ENCODE measurements around the gene PPARA.
"Not testable (repeated sequence)": the region's sequence is repeated elsewhere in the genome, so short reads cannot be mapped to it uniquely, and the experiment has no call there.

The PPARA gene

GRCh38 chr22:46250035-46250782 lies 99.9 kb downstream of the PPARA start, which contains the start of gene CDPF1:
Gene CDPF1 (minus strand): TSS chr22:46250293. CDS start chr22:46248284, 2,009 bp downstream.
- peak; percentile 97 for FAIRE-seq
- DNase-seq (ENCODE audit: insufficient read length) = peak; percentile 92
- TF ChIP-seq POLR2A (IDR thresholded peaks at IDR 0.05; ENCODE audit: low read depth, low read length) (peak; percentile 88), TAF1 (IDR thresholded peaks at IDR 0.05; ENCODE audit: borderline replicate concordance, low read depth, low read length) (peak; percentile 49), POLR2AphosphoS5 (IDR thresholded peaks at IDR 0.05; ENCODE audit: low read depth, low read length) (peak; percentile 89)

GRCh38 chr22:46250783-46251125 lies 100.4 kb downstream of the PPARA start:
- FAIRE-seq = peak; percentile 56
- DNase-seq (ENCODE audit: insufficient read length) = no peak
- TF ChIP-seq POLR2A (IDR thresholded peaks at IDR 0.05; ENCODE audit: low read depth, low read length) = no peak
- no peak for TF ChIP-seq POLR2AphosphoS5 (IDR thresholded peaks at IDR 0.05; ENCODE audit: low read depth, low read length)
- TF ChIP-seq TAF1 (IDR thresholded peaks at IDR 0.05; ENCODE audit: borderline replicate concordance, low read depth, low read length) = no peak; the same call in 1 of the 2 replicates

GRCh38 chr22:46251266-46251665 lies 100.9 kb downstream of the PPARA start:
- TF ChIP-seq POLR2A (IDR thresholded peaks at IDR 0.05; ENCODE audit: low read depth, low read length) = no peak
- TF ChIP-seq POLR2AphosphoS5 (IDR thresholded peaks at IDR 0.05; ENCODE audit: low read depth, low read length) = no peak
- TF ChIP-seq TAF1 (IDR thresholded peaks at IDR 0.05; ENCODE audit: borderline replicate concordance, low read depth, low read length) = no peak
- DNase-seq (ENCODE audit: insufficient read length) (no peak), FAIRE-seq (peak; percentile 83)

- DNase-seq (ENCODE audit: insufficient read length) = no peak
- TF ChIP-seq POLR2A (IDR thresholded peaks at IDR 0.05; ENCODE audit: low read depth, low read length) = no peak
- TF ChIP-seq POLR2AphosphoS5 (IDR thresholded peaks at IDR 0.05; ENCODE audit: low read depth, low read length) = no peak
- TF ChIP-seq TAF1 (IDR thresholded peaks at IDR 0.05; ENCODE audit: borderline replicate concordance, low read depth, low read length) = no peak
Observed at GRCh38 chr22:46251816-46252380, 101.6 kb downstream of the PPARA start.

GRCh38 chr22:46256358-46256958 lies 106.1 kb downstream of the PPARA start:
- TF ChIP-seq TAF1 (IDR thresholded peaks at IDR 0.05; ENCODE audit: borderline replicate concordance, low read depth, low read length) (no peak), POLR2AphosphoS5 (IDR thresholded peaks at IDR 0.05; ENCODE audit: low read depth, low read length) (no peak), POLR2A (IDR thresholded peaks at IDR 0.05; ENCODE audit: low read depth, low read length) (no peak)
- no peak for DNase-seq (ENCODE audit: insufficient read length)
- no peak for FAIRE-seq

More at GRCh38 chr22:46251816-46252380, 101.6 kb downstream of the PPARA start:
- peak; percentile 56 for FAIRE-seq

GRCh38 chr22:46259374-46259773 lies 109.0 kb downstream of the PPARA start:
- no peak for DNase-seq (ENCODE audit: insufficient read length)
- no peak for FAIRE-seq
- no peak for TF ChIP-seq POLR2A (IDR thresholded peaks at IDR 0.05; ENCODE audit: low read depth, low read length)
- no peak for TF ChIP-seq POLR2AphosphoS5 (IDR thresholded peaks at IDR 0.05; ENCODE audit: low read depth, low read length)
- no peak for TF ChIP-seq TAF1 (IDR thresholded peaks at IDR 0.05; ENCODE audit: borderline replicate concordance, low read depth, low read length)

GRCh38 chr22:46260038-46260437 lies 109.7 kb downstream of the PPARA start:
- FAIRE-seq (no peak), DNase-seq (ENCODE audit: insufficient read length) (no peak)
- TF ChIP-seq TAF1 (IDR thresholded peaks at IDR 0.05; ENCODE audit: borderline replicate concordance, low read depth, low read length) (no peak), POLR2AphosphoS5 (IDR thresholded peaks at IDR 0.05; ENCODE audit: low read depth, low read length) (no peak), POLR2A (IDR thresholded peaks at IDR 0.05; ENCODE audit: low read depth, low read length) (no peak)

- TF ChIP-seq TAF1 (IDR thresholded peaks at IDR 0.05; ENCODE audit: borderline replicate concordance, low read depth, low read length) = no peak
- no peak for TF ChIP-seq POLR2AphosphoS5 (IDR thresholded peaks at IDR 0.05; ENCODE audit: low read depth, low read length)
- DNase-seq (ENCODE audit: insufficient read length) (no peak), FAIRE-seq (no peak)
Observed at GRCh38 chr22:46262449-46263215, 112.3 kb downstream of the PPARA start.

GRCh38 chr22:46263216-46263590 lies 112.9 kb downstream of the PPARA start, which contains the start of gene PKDREJ:
Gene PKDREJ (minus strand): TSS chr22:46263343. CDS start chr22:46263322, 21 bp downstream.
- DNase-seq (ENCODE audit: insufficient read length) = no peak
- no peak for FAIRE-seq
- TF ChIP-seq POLR2AphosphoS5 (IDR thresholded peaks at IDR 0.05; ENCODE audit: low read depth, low read length) (no peak), POLR2A (IDR thresholded peaks at IDR 0.05; ENCODE audit: low read depth, low read length) (no peak), TAF1 (IDR thresholded peaks at IDR 0.05; ENCODE audit: borderline replicate concordance, low read depth, low read length) (no peak)

- FAIRE-seq; DNase-seq (ENCODE audit: insufficient read length): not testable (repeated sequence)
Observed at GRCh38 chr22:46264520-46264919, 114.2 kb downstream of the PPARA start.

GRCh38 chr22:46265627-46266026 lies 115.3 kb downstream of the PPARA start:
- not testable (repeated sequence) for FAIRE-seq; DNase-seq (ENCODE audit: insufficient read length)

Measured in GM12892 (cell line).